GM23338 (cell line): ENCODE data around the gene FOXP4. TPM values are rescaled to one million over a fixed set of nuclear protein-coding genes. Genes with fewer than 3 reads are reported as not detected.

Source experiments
- ATAC-seq: fragments of 200-7000 bp; cut with Tn5 transposase; 3 replicates; pipeline ENCODE4 v1.9.1; 2020
- DNase-seq: peaks from one replicate; pipeline ENCODE4 v3.0.0-alpha.2; 2015; ENCODE audit warnings: low spot score
- H2AFZ ChIP-seq: fragments of 200-600 bp; sonication (generic); 2 replicates; pipeline ENCODE4 v1.8.0; 2016; ENCODE audit warnings: antibody characterized with exemption, mild to moderate bottlenecking, moderate library complexity
- H3F3A ChIP-seq: fragments of 200-600 bp; sonication (generic); replicated peaks from 2 replicates; pipeline ENCODE4 v1.8.0; 2017; ENCODE audit warnings: antibody characterized with exemption, mixed run types, low read depth
- H3K27ac ChIP-seq: fragments of 200-600 bp; sonication (generic); 2 replicates; pipeline ENCODE4 v1.6.1; 2016; ENCODE audit warnings: low read depth
- H3K27me3 ChIP-seq: fragments of 200-600 bp; sonication (generic); 2 replicates; pipeline ENCODE4 v1.8.0; 2016; ENCODE audit warnings: mild to moderate bottlenecking, mixed run types, moderate library complexity; ENCODE audit not compliant: insufficient read depth
- H3K36me3 ChIP-seq: fragments of 200-600 bp; sonication (generic); 2 replicates; pipeline ENCODE4 v1.8.0; 2016; ENCODE audit warnings: mild to moderate bottlenecking; ENCODE audit not compliant: insufficient read depth
- H3K4me1 ChIP-seq: fragments of 200-600 bp; sonication (generic); 2 replicates; pipeline ENCODE4 v1.8.0; 2016; ENCODE audit warnings: mild to moderate bottlenecking, moderate library complexity; ENCODE audit not compliant: insufficient read depth
- H3K4me2 ChIP-seq: fragments of 200-600 bp; sonication (generic); 2 replicates; pipeline ENCODE4 v1.7.1; 2017; ENCODE audit warnings: mixed run types
- H3K4me3 ChIP-seq: fragments of 200-600 bp; sonication (generic); 2 replicates; pipeline ENCODE4 v1.6.1; 2016; ENCODE audit warnings: mixed run types
- H3K79me2 ChIP-seq: fragments of 200-600 bp; sonication (generic); replicated peaks from 2 replicates; pipeline ENCODE4 v1.8.0; 2017; ENCODE audit warnings: mild to moderate bottlenecking; ENCODE audit not compliant: insufficient read depth
- H3K9me2 ChIP-seq: fragments of 200-600 bp; sonication (generic); 2 replicates; pipeline ENCODE4 v1.8.0; 2017; ENCODE audit not compliant: insufficient read depth
- H4K20me1 ChIP-seq: fragments of 200-600 bp; sonication (generic); replicated peaks from 2 replicates; pipeline ENCODE4 v1.8.0; 2017; ENCODE audit warnings: mild to moderate bottlenecking; ENCODE audit not compliant: insufficient read depth
- H3K27ac Mint-ChIP-seq: 2 replicates; pipeline ENCODE4 v1.8.0; 2020; ENCODE audit warnings: inconsistent platforms, mild to moderate bottlenecking, moderate library complexity, mixed read lengths
- H3K27me3 Mint-ChIP-seq: 3 replicates; pipeline ENCODE4 v1.8.0; 2022; ENCODE audit warnings: low read depth, mild to moderate bottlenecking, moderate library complexity, mixed read lengths, inconsistent platforms; ENCODE audit not compliant: insufficient read depth, poor library complexity
- H3K36me3 Mint-ChIP-seq: 3 replicates; pipeline ENCODE4 v1.8.0; 2021; ENCODE audit warnings: low read depth, mild to moderate bottlenecking, inconsistent platforms, moderate library complexity, mixed read lengths
- H3K4me1 Mint-ChIP-seq: 3 replicates; pipeline ENCODE4 v1.8.0; 2020; ENCODE audit warnings: mild to moderate bottlenecking, inconsistent platforms, mixed read lengths
- H3K4me3 Mint-ChIP-seq: 3 replicates; pipeline ENCODE4 v1.8.0; 2021; ENCODE audit warnings: moderate library complexity, mild to moderate bottlenecking, inconsistent platforms, mixed read lengths
- H3K9me3 Mint-ChIP-seq: 3 replicates; pipeline ENCODE4 v1.8.0; 2020; ENCODE audit warnings: moderate library complexity, mild to moderate bottlenecking, inconsistent platforms, mixed read lengths
- CREB1 ChIP-seq: fragments of 250-450 bp; sonication (Bioruptor Pico); IDR thresholded peaks from 2 replicates; pipeline ENCODE4 v1.5.0; 2020; ENCODE audit warnings: low read depth, mild to moderate bottlenecking, moderate library complexity
- ETS1 ChIP-seq: IDR thresholded peaks from 2 replicates; pipeline ENCODE4 v1.6.1; 2016; ENCODE audit warnings: antibody characterized with exemption
- EZH2 ChIP-seq: fragments of 200-600 bp; sonication (generic); IDR thresholded peaks from one replicate; pipeline ENCODE4 v1.8.0; 2017; ENCODE audit warnings: antibody characterized with exemption, mild to moderate bottlenecking, low read depth; ENCODE audit not compliant: unreplicated experiment
- EZH2phosphoT487 ChIP-seq: fragments of 200-600 bp; sonication (generic); IDR thresholded peaks from one replicate; pipeline ENCODE4 v1.8.1; 2018; ENCODE audit warnings: antibody characterized with exemption; ENCODE audit not compliant: unreplicated experiment
- JUNB ChIP-seq: IDR thresholded peaks from one replicate; pipeline ENCODE4 v1.6.1; 2016; ENCODE audit warnings: antibody characterized with exemption; ENCODE audit not compliant: unreplicated experiment
- NANOG ChIP-seq: IDR thresholded peaks from 2 replicates; pipeline ENCODE4 v1.6.1; 2016; ENCODE audit warnings: antibody characterized with exemption, borderline replicate concordance
- POLR2AphosphoS5 ChIP-seq: IDR thresholded peaks from 2 replicates; pipeline ENCODE4 v1.6.1; 2016; ENCODE audit warnings: antibody characterized with exemption, low read depth
- REST ChIP-seq: IDR thresholded peaks from one replicate; pipeline ENCODE4 v1.6.1; 2018; ENCODE audit warnings: antibody characterized with exemption; ENCODE audit not compliant: unreplicated experiment
- STAT1 ChIP-seq: IDR thresholded peaks from one replicate; pipeline ENCODE4 v1.6.1; 2016; ENCODE audit warnings: antibody characterized with exemption; ENCODE audit not compliant: unreplicated experiment
- ZNF114 ChIP-seq: fragments of 250-450 bp; sonication (Bioruptor Pico); IDR thresholded peaks from 2 replicates; pipeline ENCODE4 v1.5.0; 2020; ENCODE audit warnings: mild to moderate bottlenecking, moderate library complexity
- ZNF331 ChIP-seq: fragments of 250-450 bp; sonication (Bioruptor Pico); IDR thresholded peaks from 2 replicates; pipeline ENCODE4 v1.5.0; 2020; ENCODE audit warnings: low read depth, mild to moderate bottlenecking, moderate library complexity
- ZNF462 ChIP-seq: fragments of 250-450 bp; sonication (Bioruptor Pico); IDR thresholded peaks from 2 replicates; pipeline ENCODE4 v1.5.0; 2020; ENCODE audit warnings: mild to moderate bottlenecking, moderate library complexity
- polyA plus RNA-seq: library from polyadenylated mRNA; unstranded; fragments of >200 nt; fragmentation: Nextera tagmentation; extraction: Ambion mirVana; gene quantifications from 2 replicates; pipeline ENCODE4 v1.2.1, GENCODE V29; 2016
- total RNA-seq: library from RNA; depleted of rRNA; stranded (reverse); fragments of >200 nt; shearing (Covaris generic); gene quantifications from 2 replicates; pipeline ENCODE4 v1.2.3, GENCODE V29; 2014
- TF ChIP-seq, protein P1 (sequence below), 2 experiments: fragments of 200-600 bp in 1 of 2; sonication (generic) in 1 of 2; conservative IDR thresholded peaks; 2 replicates each; pipeline versions ENCODE4 v1.5.1 to v1.6.1; 2016 to 2017; ENCODE audit warnings: antibody characterized with exemption in 2 of 2, low read depth in 2 of 2, mild to moderate bottlenecking in 2 of 2, moderate library complexity in 1 of 2

The FOXP4 gene
- total and polyA plus RNA-seq, 2 experiments from 2014 or later: 5.1 to 13.5 TPM

DNA sequence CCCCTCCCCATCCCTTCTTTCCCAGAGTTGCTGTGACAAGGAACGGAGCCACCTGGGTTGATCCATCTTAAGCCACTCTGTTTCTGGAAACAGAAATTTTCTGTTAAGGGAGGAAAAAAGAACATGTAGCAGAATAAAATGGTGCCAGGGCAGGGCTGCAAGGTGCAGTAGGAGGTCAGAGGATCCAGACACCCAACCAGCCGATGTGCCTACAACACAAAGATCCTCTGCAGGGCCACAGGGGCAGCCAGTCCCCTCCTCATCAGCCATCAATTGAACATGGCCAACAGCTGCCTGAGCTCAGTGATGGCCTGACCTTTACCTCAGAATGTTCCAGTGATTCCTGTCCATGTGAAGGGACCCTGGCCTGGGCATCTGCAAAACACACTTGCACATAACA is 103.9 kb downstream of the FOXP4 start:
- Histone ChIP-seq H3K27me3 (no peaks in the 10 kb centered on the region), H3K79me2 (no peaks in the 10 kb centered on the region), H3K36me3 (no peaks in the 10 kb centered on the region), H3K27ac (no peak overlapping the region), H2AFZ (no peak overlapping the region), H3K4me1 (peaks cover 10% of the 10 kb centered on the region), H3K9me2 (no peaks in the 10 kb centered on the region), H3F3A (no peaks in the 10 kb centered on the region), H4K20me1 (peaks cover 6% of the 10 kb centered on the region; the same call in 1 of the 2 replicates), H3K4me3 (no peak overlapping the region), H3K4me2 (no peak overlapping the region)
- Mint-ChIP-seq H3K36me3 (peaks cover 51% of the 10 kb centered on the region), H3K27me3 (peaks cover 2% of the 10 kb centered on the region), H3K27ac (no peak overlapping the region), H3K4me1 (peaks cover 17% of the 10 kb centered on the region), H3K4me3 (no peak overlapping the region), H3K9me3 (no peaks in the 10 kb centered on the region)
- TF ChIP-seq NANOG (no peak), STAT1 (no peak), REST (no peak), ZNF114 (CRISPR knock-in tag) (no peak), EZH2 (no peak), CREB1 (CRISPR knock-in tag) (no peak), JUNB (no peak), EZH2phosphoT487 (no peak), ZNF462 (CRISPR knock-in tag) (no peak), ZNF331 (CRISPR knock-in tag) (no peak), POLR2AphosphoS5 (no peak), ETS1 (no peak)
- TF ChIP-seq, protein P1, sequence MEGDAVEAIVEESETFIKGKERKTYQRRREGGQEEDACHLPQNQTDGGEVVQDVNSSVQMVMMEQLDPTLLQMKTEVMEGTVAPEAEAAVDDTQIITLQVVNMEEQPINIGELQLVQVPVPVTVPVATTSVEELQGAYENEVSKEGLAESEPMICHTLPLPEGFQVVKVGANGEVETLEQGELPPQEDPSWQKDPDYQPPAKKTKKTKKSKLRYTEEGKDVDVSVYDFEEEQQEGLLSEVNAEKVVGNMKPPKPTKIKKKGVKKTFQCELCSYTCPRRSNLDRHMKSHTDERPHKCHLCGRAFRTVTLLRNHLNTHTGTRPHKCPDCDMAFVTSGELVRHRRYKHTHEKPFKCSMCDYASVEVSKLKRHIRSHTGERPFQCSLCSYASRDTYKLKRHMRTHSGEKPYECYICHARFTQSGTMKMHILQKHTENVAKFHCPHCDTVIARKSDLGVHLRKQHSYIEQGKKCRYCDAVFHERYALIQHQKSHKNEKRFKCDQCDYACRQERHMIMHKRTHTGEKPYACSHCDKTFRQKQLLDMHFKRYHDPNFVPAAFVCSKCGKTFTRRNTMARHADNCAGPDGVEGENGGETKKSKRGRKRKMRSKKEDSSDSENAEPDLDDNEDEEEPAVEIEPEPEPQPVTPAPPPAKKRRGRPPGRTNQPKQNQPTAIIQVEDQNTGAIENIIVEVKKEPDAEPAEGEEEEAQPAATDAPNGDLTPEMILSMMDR (conservative IDR thresholded peaks at IDR 0.05; ENCODE audit: low read depth in 2 of 2): no peak
- DNase-seq: no peak
- ATAC-seq: no peak
